Body of pancreas (tissue), 4 donors: ENCODE measurements around the gene SYNPO2. TPM values are rescaled to one million over a fixed set of nuclear protein-coding genes. Genes with fewer than 3 reads are reported as not detected.

Experiments used
- ATAC-seq: fragments of 150-250 bp; one replicate; pipeline ENCODE4 v1.9.1; 2016
- DNase-seq, 4 donors: peaks; one replicate each; pipeline ENCODE4 v3.0.0-alpha.2; 2019
- H3K27ac ChIP-seq, 4 donors: fragments of 200-600 bp; sonication (generic); 1 replicate in 3 of 4; 2 replicates in 1 of 4; pipeline versions ENCODE4 v1.5.1 to v1.6.1; 2016 to 2019; ENCODE audit warnings: mild to moderate bottlenecking in 1 of 4, mixed read lengths in 1 of 4, moderate library complexity in 1 of 4
- H3K27me3 ChIP-seq, 2 donors: fragments of 200-600 bp; sonication (generic); one replicate each; pipeline ENCODE4 v1.6.0; 2016; ENCODE audit warnings: mild to moderate bottlenecking in 1 of 2
- H3K36me3 ChIP-seq, 2 donors: fragments of 200-600 bp; sonication (generic); replicated peaks in 1 of 2; 2 replicates each; pipeline ENCODE4 v1.5.1; 2016; ENCODE audit warnings: low read depth in 2 of 2; ENCODE audit not compliant: insufficient read depth in 1 of 2
- H3K4me1 ChIP-seq: fragments of 200-600 bp; sonication (generic); one replicate; pipeline ENCODE4 v1.6.0; 2016
- H3K4me3 ChIP-seq, 2 donors: fragments of 200-600 bp; sonication (generic); 1 replicate in 1 of 2; 2 replicates in 1 of 2; pipeline ENCODE4 v1.5.1; 2016 to 2019
- H3K9me3 ChIP-seq, 3 donors: fragments of 200-600 bp; sonication (generic); 1 replicate in 2 of 3; 2 replicates in 1 of 3; pipeline ENCODE4 v1.5.1; 2016
- CTCF ChIP-seq, 7 experiments: fragments of 450-650 bp in 4 of 7; fragments of 200-600 bp in 3 of 7; sonication (generic) in 3 of 7; IDR thresholded peaks; one replicate each; pipeline ENCODE4 v1.5.1; 2016 to 2019; ENCODE audit warnings: antibody characterized with exemption in 7 of 7
- POLR2A ChIP-seq, 3 donors: fragments of 450-650 bp; IDR thresholded peaks; one replicate each; pipeline ENCODE4 v1.6.1; 2016; ENCODE audit warnings: antibody characterized with exemption in 3 of 3, mild to moderate bottlenecking in 2 of 3
- WGBS, 2 donors: methylation state at CpG; one replicate each; pipeline ENCODE4 v1.1.5; 2017; 5-methylcytosine and 5-hydroxymethylcytosine counted together
- intact Hi-C: fragments of 100-400 bp; cut with DNase I; formaldehyde crosslinking; loops from one replicate; pipeline ENCODE4 v1.15.1; 2023
- total RNA-seq, 2 donors: library from RNA; depleted of rRNA; stranded (reverse); fragments of >200 nt; gene quantifications; one replicate each; pipeline ENCODE4 v1.1.0, GENCODE V29; 2016

SYNPO2 gene
- total RNA-seq, 2 donors from 2014 or later, result 7.6 to 19.5 TPM

- no peak overlapping the region for H3K4me3 ChIP-seq
- peaks cover 8% of the 10 kb centered on the region for H3K4me1 ChIP-seq
- intact Hi-C loops, result no loop called here
- H3K27me3 ChIP-seq, result no peaks in the 10 kb centered on the region
- ATAC-seq (no peak), DNase-seq (no peak)
- no peaks in the 10 kb centered on the region for H3K9me3 ChIP-seq
- 54 to 56% methylated on average over 3 of the region's 3 CpGs for WGBS, 2 donors
- no peak overlapping the region for H3K27ac ChIP-seq
- TF ChIP-seq POLR2A (IDR thresholded peaks at IDR 0.05) (no peak), CTCF (IDR thresholded peaks at IDR 0.05) (no peak)
- no peaks in the 10 kb centered on the region for H3K36me3 ChIP-seq
These were observed 76.3 kb downstream of the SYNPO2 start for GRCh38 chr4:118964891-118965411.

GRCh38 chr4:118967393-118967792 is 78.7 kb downstream of the SYNPO2 start:
- H3K9me3 ChIP-seq, result no peaks in the 10 kb centered on the region
- H3K4me3 ChIP-seq, result no peak overlapping the region
- no peaks in the 10 kb centered on the region for H3K27me3 ChIP-seq
- 73 to 81% methylated on average over 2 of the region's 2 CpGs for WGBS, 2 donors
- peak overlapping the region in 1 of 4 donors; percentile 10 for H3K27ac ChIP-seq
- ATAC-seq, result no peak
- no peaks in the 10 kb centered on the region for H3K36me3 ChIP-seq
- TF ChIP-seq CTCF (IDR thresholded peaks at IDR 0.05), result no peak
- no peak for TF ChIP-seq POLR2A (IDR thresholded peaks at IDR 0.05)
- intact Hi-C loops, result no loop called here
- H3K4me1 ChIP-seq, result peaks cover 8% of the 10 kb centered on the region
- DNase-seq, result no peak

GRCh38 chr4:118968005-118968404 is 79.4 kb downstream of the SYNPO2 start:
- ATAC-seq (peak; percentile 68), DNase-seq (peak in 3 of 4 donors; percentile 21 to 65 (median 24))
- 40 to 57% methylated on average over 1 of the region's 1 CpG for WGBS, 2 donors
- Histone ChIP-seq H3K9me3 (no peaks in the 10 kb centered on the region), H3K4me3 (no peak overlapping the region), H3K36me3 (no peaks in the 10 kb centered on the region), H3K4me1 (peaks cover 8% of the 10 kb centered on the region), H3K27me3 (no peaks in the 10 kb centered on the region), H3K27ac (peak overlapping the region in 1 of 4 donors; percentile 31)
- TF ChIP-seq POLR2A (IDR thresholded peaks at IDR 0.05), result no peak
- intact Hi-C loops, result no loop called here

DNA sequence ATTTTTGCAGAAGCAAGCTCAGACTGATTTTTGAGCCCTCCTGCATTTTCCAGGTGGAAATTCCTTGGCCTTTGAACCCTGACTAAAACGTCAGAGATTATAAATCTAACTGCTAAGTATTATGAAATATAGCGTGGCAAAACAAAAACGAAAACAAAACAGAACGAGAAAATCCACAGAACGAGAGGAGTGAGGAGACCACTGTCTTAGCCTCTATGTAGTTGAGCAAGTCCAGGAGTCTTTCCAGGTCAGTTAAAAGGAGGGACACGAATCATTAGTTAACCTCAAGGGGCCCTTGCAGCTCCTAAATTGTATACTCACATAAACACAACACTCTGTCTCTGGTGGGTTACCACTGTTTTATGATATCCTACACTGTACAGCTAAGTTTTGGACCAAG is 80.2 kb downstream of the SYNPO2 start:
- ATAC-seq (no peak), DNase-seq (no peak)
- Histone ChIP-seq H3K36me3 (no peaks in the 10 kb centered on the region), H3K4me1 (peaks cover 8% of the 10 kb centered on the region), H3K4me3 (no peak overlapping the region), H3K27ac (no peak overlapping the region), H3K27me3 (no peaks in the 10 kb centered on the region), H3K9me3 (no peaks in the 10 kb centered on the region)
- intact Hi-C loops, result no loop called here
- 21 to 23% methylated on average over 6 of the region's 6 CpGs for WGBS, 2 donors
- TF ChIP-seq POLR2A (IDR thresholded peaks at IDR 0.05) (no peak), CTCF (IDR thresholded peaks at IDR 0.05) (no peak)

DNA sequence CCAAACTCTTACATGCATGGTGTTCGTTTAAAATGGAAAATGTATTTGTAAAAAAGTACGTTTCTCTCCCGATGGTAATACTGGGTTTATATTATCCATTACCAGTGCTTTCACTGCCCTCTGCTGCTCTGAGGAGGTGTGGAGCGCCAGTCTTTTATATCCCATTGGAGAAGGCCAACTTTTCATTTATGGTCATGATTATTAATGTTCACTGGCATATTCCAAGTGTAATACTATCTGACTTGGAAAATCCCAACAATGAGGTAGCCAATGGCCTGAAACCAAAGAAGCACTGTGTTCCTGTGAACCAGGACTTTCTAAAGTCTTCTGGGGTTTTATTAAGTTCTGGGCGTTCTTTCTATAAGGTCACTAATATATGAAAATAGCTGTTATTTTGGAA is 80.7 kb downstream of the SYNPO2 start:
- Histone ChIP-seq H3K27ac (no peak overlapping the region), H3K4me3 (no peak overlapping the region), H3K27me3 (no peaks in the 10 kb centered on the region), H3K9me3 (no peaks in the 10 kb centered on the region), H3K36me3 (no peaks in the 10 kb centered on the region), H3K4me1 (peaks cover 8% of the 10 kb centered on the region)
- WGBS, 2 donors, result 19 to 30% methylated on average over 5 of the region's 5 CpGs
- intact Hi-C loops, result no loop called here
- DNase-seq (peak; percentile 38 to 72 (median 58)), ATAC-seq (peak; percentile 76)
- TF ChIP-seq CTCF (IDR thresholded peaks at IDR 0.05) (peak in 6 of 7 experiments; percentile 18 to 69 (median 60)), POLR2A (IDR thresholded peaks at IDR 0.05) (no peak)
